ENCODE data around the gene ARSG. TPM values are rescaled to one million over a fixed set of nuclear protein-coding genes. Genes with fewer than 3 reads are reported as not detected.

Gene ARSG
- total and polyA plus RNA-seq, 12 donors: 2.1 to 49.6 (median 12.7) TPM

- Histone ChIP-seq H3K4me1 (replicated peaks in 1 of 2) (peaks cover 0 to 18% of the 10 kb centered on the region in 2 donors), H3K27me3 (no peaks in the 10 kb centered on the region), H3K27ac (peak overlapping the region in 4 of 5 donors; percentile 21 to 87 (median 45)), H3K4me3 (no peak overlapping the region), H3K9me3 (replicated peaks in 1 of 3) (no peaks in the 10 kb centered on the region), H3K36me3 (replicated peaks in 1 of 2) (peaks cover 0 to 23% of the 10 kb centered on the region in 2 donors)
- WGBS, 4 donors: 69 to 77% (median 74%) methylated on average over 13 to 14 of the region's 14 CpGs
- peak in 3 of 7 donors; percentile 27 to 47 (median 32) for DNase-seq
- no peak for TF ChIP-seq POLR2A (IDR thresholded peaks at IDR 0.05)
- TF ChIP-seq, protein P1, sequence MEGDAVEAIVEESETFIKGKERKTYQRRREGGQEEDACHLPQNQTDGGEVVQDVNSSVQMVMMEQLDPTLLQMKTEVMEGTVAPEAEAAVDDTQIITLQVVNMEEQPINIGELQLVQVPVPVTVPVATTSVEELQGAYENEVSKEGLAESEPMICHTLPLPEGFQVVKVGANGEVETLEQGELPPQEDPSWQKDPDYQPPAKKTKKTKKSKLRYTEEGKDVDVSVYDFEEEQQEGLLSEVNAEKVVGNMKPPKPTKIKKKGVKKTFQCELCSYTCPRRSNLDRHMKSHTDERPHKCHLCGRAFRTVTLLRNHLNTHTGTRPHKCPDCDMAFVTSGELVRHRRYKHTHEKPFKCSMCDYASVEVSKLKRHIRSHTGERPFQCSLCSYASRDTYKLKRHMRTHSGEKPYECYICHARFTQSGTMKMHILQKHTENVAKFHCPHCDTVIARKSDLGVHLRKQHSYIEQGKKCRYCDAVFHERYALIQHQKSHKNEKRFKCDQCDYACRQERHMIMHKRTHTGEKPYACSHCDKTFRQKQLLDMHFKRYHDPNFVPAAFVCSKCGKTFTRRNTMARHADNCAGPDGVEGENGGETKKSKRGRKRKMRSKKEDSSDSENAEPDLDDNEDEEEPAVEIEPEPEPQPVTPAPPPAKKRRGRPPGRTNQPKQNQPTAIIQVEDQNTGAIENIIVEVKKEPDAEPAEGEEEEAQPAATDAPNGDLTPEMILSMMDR (IDR thresholded peaks at IDR 0.05): no peak
- intact Hi-C loops (cut with DNase I): no loop called here
Observed at GRCh38 chr17:68441070-68441770, 149.9 kb downstream of the ARSG start.

- TF ChIP-seq, protein P1 (IDR thresholded peaks at IDR 0.05): no peak
- no peak for TF ChIP-seq POLR2A (IDR thresholded peaks at IDR 0.05)
- no peak for DNase-seq
- Histone ChIP-seq H3K27ac (no peak overlapping the region), H3K4me3 (no peak overlapping the region), H3K4me1 (replicated peaks in 1 of 2) (peaks cover 0 to 9% of the 10 kb centered on the region in 2 donors), H3K27me3 (no peaks in the 10 kb centered on the region), H3K36me3 (replicated peaks in 1 of 2) (peaks cover 0 to 48% of the 10 kb centered on the region in 2 donors), H3K9me3 (replicated peaks in 1 of 3) (no peaks in the 10 kb centered on the region)
- intact Hi-C loops (cut with DNase I): no loop called here
- WGBS, 4 donors: 80 to 87% (median 85%) methylated on average over 11 of the region's 11 CpGs
Observed at GRCh38 chr17:68443972-68444464, 152.7 kb downstream of the ARSG start.

GRCh38 chr17:68445671-68446070, 154.4 kb downstream of the ARSG start:
- Histone ChIP-seq H3K36me3 (replicated peaks in 1 of 2) (peaks cover 0 to 65% of the 10 kb centered on the region in 2 donors), H3K9me3 (replicated peaks in 1 of 3) (no peaks in the 10 kb centered on the region), H3K4me1 (replicated peaks in 1 of 2) (peaks cover 0 to 9% of the 10 kb centered on the region in 2 donors), H3K27me3 (no peaks in the 10 kb centered on the region), H3K27ac (no peak overlapping the region), H3K4me3 (no peak overlapping the region)
- WGBS, 4 donors: 89 to 97% (median 93%) methylated on average over 3 to 8 of the region's 8 CpGs
- intact Hi-C loops (cut with DNase I): no loop called here
- DNase-seq: no peak
- no peak for TF ChIP-seq POLR2A (IDR thresholded peaks at IDR 0.05)
- TF ChIP-seq, protein P1 (IDR thresholded peaks at IDR 0.05): no peak

- Histone ChIP-seq H3K4me1 (replicated peaks in 1 of 2) (peaks cover 0 to 4% of the 10 kb centered on the region in 2 donors), H3K36me3 (replicated peaks in 1 of 2) (peaks cover 0 to 69% of the 10 kb centered on the region in 2 donors), H3K4me3 (no peak overlapping the region), H3K27me3 (no peaks in the 10 kb centered on the region), H3K9me3 (replicated peaks in 1 of 3) (no peaks in the 10 kb centered on the region), H3K27ac (no peak overlapping the region)
- WGBS, 4 donors: 75 to 84% (median 83%) methylated on average over 9 of the region's 9 CpGs
- no peak for DNase-seq
- intact Hi-C loops (cut with DNase I): no loop called here
- TF ChIP-seq POLR2A (IDR thresholded peaks at IDR 0.05): no peak
Observed at GRCh38 chr17:68446626-68447041, 155.3 kb downstream of the ARSG start.
